Fibroblast of the aortic adventitia (primary cell): Measurements from ENCODE around the gene KRT9. TPM values are rescaled to one million over a fixed set of nuclear protein-coding genes. Genes with fewer than 3 reads are reported as not detected.
A peak's percentile ranks its signal among the peaks of the same experiment; 100 is the strongest.
"Not testable (repeated sequence)": the region's sequence is repeated elsewhere in the genome, so short reads cannot be mapped to it uniquely, and the experiment has no call there.

Experiments
- DNase-seq: peaks from one replicate; pipeline ENCODE4 v3.0.0-alpha.2; 2010; ENCODE audit warnings: low read depth
- H3K4me3 ChIP-seq: 2 replicates; pipeline ENCODE4 v1.5.1; 2011; ENCODE audit warnings: low read depth, mild to moderate bottlenecking, control low read depth, low read length, moderate library complexity
- CTCF ChIP-seq: IDR thresholded peaks from 2 replicates; pipeline ENCODE4 v1.5.1; 2011; ENCODE audit warnings: mild to moderate bottlenecking, low read length, control low read depth, inconsistent platforms; ENCODE audit not compliant: insufficient read depth
- total RNA-seq: library from RNA; depleted of rRNA; stranded (reverse); fragments of >200 nt; gene quantifications from 2 replicates; pipeline ENCODE4 v1.2.3, GENCODE V29; 2012; ENCODE audit warnings: low replicate concordance

The KRT9 gene
- total RNA-seq, 1 donor: not detected

- no peak for TF ChIP-seq CTCF
- DNase-seq: no peak
- no peak overlapping the region for H3K4me3 ChIP-seq
Measured at GRCh38 chr17:41593306-41593981, 21.6 kb upstream of the KRT9 start.

GRCh38 chr17:41592601-41593305 is 20.9 kb upstream of the KRT9 start:
- no peak for TF ChIP-seq CTCF
- DNase-seq: no peak
- no peak overlapping the region for H3K4me3 ChIP-seq

- no peak for TF ChIP-seq CTCF
- no peak overlapping the region for H3K4me3 ChIP-seq
Measured at GRCh38 chr17:41589301-41589700, 17.4 kb upstream of the KRT9 start.

GRCh38 chr17:41588126-41588810 is 16.4 kb upstream of the KRT9 start:
- no peak for TF ChIP-seq CTCF
- peak; percentile 64 for DNase-seq
- no peak overlapping the region for H3K4me3 ChIP-seq

More at GRCh38 chr17:41589301-41589700, 17.4 kb upstream of the KRT9 start:
- DNase-seq: no peak

GRCh38 chr17:41586863-41587495 is 15.1 kb upstream of the KRT9 start, which contains the start of gene KRT14:
Gene KRT14 (minus strand): TSS chr17:41586895. CDS start chr17:41586834, 61 bp downstream.
- no peak for TF ChIP-seq CTCF

GRCh38 chr17:41585301-41586056 is 13.6 kb upstream of the KRT9 start:
- no peak for TF ChIP-seq CTCF
- H3K4me3 ChIP-seq: no peak overlapping the region
- no peak for DNase-seq

More at GRCh38 chr17:41586863-41587495, 15.1 kb upstream of the KRT9 start, which contains the start of gene KRT14:
- no peak within 1 kb of the TSS for H3K4me3 ChIP-seq
- no peak for DNase-seq

- H3K4me3 ChIP-seq, DNase-seq: not testable (repeated sequence)
Measured at GRCh38 chr17:41584331-41584927, 12.6 kb upstream of the KRT9 start.
